Measurements from ENCODE around the gene RUSC1.
"Not testable (repeated sequence)": the region's sequence is repeated elsewhere in the genome, so short reads cannot be mapped to it uniquely, and the experiment has no call there.

Gene RUSC1, protein sequence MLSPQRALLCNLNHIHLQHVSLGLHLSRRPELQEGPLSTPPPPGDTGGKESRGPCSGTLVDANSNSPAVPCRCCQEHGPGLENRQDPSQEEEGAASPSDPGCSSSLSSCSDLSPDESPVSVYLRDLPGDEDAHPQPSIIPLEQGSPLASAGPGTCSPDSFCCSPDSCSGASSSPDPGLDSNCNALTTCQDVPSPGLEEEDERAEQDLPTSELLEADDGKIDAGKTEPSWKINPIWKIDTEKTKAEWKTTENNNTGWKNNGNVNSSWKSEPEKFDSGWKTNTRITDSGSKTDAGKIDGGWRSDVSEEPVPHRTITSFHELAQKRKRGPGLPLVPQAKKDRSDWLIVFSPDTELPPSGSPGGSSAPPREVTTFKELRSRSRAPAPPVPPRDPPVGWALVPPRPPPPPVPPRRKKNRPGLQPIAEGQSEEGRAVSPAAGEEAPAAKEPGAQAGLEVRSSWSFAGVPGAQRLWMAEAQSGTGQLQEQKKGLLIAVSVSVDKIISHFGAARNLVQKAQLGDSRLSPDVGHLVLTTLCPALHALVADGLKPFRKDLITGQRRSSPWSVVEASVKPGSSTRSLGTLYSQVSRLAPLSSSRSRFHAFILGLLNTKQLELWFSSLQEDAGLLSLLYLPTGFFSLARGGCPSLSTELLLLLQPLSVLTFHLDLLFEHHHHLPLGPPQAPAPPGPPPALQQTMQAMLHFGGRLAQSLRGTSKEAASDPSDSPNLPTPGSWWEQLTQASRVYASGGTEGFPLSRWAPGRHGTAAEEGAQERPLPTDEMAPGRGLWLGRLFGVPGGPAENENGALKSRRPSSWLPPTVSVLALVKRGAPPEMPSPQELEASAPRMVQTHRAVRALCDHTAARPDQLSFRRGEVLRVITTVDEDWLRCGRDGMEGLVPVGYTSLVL
- long read RNA-seq, donor 1, partial matches to known transcripts = 0 of 8 reads
- long read RNA-seq, donor 1, other reads (novel, unspliced or antisense) = 0 of 8 reads
- long read RNA-seq, donor 2, partial matches to known transcripts = 0 of 2 reads
- long read RNA-seq, donor 2, other reads (novel, unspliced or antisense) = 0 of 2 reads
- long read RNA-seq, donor 3, partial matches to known transcripts = 0 of 3 reads
- long read RNA-seq, donor 3, other reads (novel, unspliced or antisense) = 0 of 3 reads
- long read RNA-seq, donor 4, partial matches to known transcripts = 5 of 9 reads
- long read RNA-seq, donor 4, other reads (novel, unspliced or antisense) = 0 of 9 reads
- long read RNA-seq, donor 5, partial matches to known transcripts = 0 of 5 reads
- long read RNA-seq, donor 5, other reads (novel, unspliced or antisense) = 0 of 5 reads
- long read RNA-seq, donor 6, partial matches to known transcripts = 0 of 6 reads
- long read RNA-seq, donor 6, other reads (novel, unspliced or antisense) = 0 of 6 reads
- long read RNA-seq, donor 7, partial matches to known transcripts = 8 of 21 reads
- long read RNA-seq, donor 7, other reads (novel, unspliced or antisense) = 0 of 21 reads
- long read RNA-seq, donor 8, partial matches to known transcripts = 0 of 6 reads
- long read RNA-seq, donor 8, other reads (novel, unspliced or antisense) = 0 of 6 reads

DNA sequence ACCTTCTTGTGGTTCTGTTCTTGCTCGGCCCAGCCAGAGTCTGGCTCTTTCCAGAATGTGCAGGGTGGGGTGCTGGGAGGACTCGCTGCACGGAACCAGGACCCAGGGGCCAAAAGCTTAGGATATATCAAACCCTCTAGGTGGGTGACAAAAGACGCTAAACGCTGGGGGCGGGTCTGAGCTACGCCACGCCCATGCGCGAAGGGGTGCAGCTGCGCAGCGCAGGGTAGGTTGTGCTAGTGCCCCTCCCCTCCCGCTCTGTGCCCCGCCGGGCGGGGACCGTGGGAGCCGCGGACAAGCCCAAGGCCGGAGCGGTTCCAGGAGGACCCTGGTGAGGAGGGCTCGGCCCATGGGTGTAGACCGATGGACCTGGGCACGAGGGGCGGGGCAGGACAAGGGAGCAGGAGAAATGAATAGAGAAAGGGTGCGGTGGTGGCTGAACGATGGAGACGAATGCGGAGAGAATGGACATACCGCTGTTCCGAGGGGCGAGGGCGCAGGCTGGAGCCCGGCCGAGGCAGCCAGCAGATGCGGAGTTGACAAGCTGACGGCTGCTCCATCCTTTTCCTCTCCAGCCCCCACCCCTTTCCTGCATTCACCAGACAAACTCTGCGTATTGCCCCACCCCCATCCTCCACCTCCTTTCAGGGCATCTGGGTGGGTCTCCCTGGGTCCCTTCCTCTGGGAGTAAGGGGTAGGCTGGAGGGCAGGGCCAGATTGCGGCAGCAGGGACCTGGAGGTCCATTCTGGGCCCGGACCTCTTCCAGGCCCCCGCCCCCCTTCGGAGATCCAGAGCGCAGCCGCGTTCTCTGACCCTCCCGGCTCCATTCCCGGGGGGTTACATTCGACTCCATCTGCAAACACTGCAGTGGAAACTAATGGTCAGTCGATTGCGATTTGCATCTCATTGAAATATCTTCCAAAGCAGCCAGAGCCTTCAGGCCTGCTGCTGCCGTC, at the start of gene RUSC1:
Gene RUSC1, plus strand, starts transcription at position 234 of the 957 bp plus-strand sequence. CDS start 880 bp downstream, outside the sequence.
- DNase-seq = peak; percentile 84

DNA sequence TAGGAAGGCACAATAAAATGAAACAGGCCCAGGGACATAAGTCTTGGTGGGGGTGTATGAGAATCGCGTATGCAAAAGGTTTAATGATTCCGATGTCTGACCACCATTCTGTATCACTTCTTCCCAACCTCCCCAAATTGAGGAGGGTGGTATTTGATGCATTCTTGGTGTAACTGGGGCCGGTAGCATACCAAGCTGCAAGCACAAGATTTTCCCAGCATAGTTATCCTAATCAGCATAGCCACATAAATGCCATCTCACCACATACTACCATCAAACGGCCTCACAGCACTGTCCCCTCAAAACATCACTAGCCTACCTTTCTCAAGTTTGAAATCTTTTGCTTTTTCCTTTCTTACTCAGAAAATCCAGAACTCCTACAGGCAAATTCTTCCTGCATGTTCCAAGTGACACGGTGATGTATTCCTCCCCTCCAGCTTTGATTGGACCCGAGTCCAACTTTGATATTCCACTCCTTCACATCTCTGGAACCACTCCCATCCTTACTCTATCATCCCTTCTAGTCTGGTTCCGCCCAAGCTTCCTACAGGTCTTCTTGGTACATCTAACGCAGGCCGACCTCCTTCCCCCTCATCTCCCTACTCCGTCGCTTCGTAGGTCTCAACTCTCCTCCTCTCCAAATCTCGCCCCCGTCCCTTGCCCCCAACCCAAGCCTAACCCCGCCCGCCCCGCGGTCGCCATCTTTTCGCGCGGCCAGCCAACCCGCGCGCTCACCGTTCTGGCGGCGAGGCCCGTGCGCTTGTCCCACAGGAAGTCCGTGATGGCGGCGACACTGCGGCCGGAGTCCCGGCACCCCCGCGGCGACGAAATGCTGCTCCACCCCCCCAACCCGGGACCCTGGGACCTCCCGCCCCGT, 48.0 kb upstream of the RUSC1 start:
- peak; percentile 52 for DNase-seq

GRCh38 chr1:155273343-155274245, 47.1 kb upstream of the RUSC1 start, which contains the start of gene CLK2:
TSS of gene CLK2 (minus strand) at chr1:155273504. CDS start at chr1:155270977, 2,527 bp downstream.
- DNase-seq = peak; percentile 81

- peak; percentile 92 for DNase-seq
These were observed 43.4 kb upstream of the RUSC1 start, which contains the start of gene HCN3 for GRCh38 chr1:155277070-155277901. TSS of gene HCN3 (plus strand) at chr1:155277463. CDS start at chr1:155277591, 128 bp downstream.

- DNase-seq = peak; percentile 59
These were observed 42.6 kb upstream of the RUSC1 start for GRCh38 chr1:155277902-155278688.

GRCh38 chr1:155278689-155279160, 42.0 kb upstream of the RUSC1 start:
- no peak for DNase-seq

DNA sequence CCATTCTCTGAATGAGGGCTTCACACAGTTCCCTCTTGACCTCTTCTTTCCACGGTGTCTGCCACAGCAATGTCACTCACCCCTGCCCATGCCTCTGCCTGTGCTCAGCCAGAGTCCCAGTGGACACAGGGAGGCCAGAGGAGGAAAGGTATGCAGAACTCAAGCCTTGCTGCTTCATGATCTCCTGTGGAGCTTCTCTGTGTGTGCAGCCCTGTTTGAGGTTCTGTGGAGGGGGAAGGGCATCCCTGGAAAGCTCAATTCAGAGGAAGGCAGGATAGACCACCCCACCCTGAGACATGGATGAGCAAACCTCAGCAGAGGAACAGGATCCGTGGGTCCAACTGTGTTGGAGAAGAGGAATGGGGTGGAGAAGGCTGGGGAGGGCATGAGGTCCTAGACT, 41.4 kb upstream of the RUSC1 start:
- no peak for DNase-seq

DNA sequence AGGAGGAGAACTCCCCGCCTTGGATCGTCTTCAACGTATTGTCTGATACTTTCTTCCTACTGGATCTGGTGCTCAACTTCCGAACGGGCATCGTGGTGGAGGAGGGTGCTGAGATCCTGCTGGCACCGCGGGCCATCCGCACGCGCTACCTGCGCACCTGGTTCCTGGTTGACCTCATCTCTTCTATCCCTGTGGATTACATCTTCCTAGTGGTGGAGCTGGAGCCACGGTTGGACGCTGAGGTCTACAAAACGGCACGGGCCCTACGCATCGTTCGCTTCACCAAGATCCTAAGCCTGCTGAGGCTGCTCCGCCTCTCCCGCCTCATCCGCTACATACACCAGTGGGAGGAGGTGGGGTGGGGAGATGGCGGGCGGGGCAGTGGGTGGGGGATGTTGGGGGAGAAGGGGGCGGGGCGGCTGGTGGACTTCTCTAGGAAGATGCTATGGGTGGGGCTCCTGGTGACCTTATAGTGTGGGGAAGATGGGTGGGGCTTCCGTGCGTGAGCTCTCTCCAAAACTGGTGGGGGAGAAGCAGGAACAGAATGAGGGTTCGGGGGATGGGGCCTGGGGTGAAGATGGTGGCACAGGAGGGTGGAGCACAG, 38.1 kb upstream of the RUSC1 start:
- no peak for DNase-seq

GRCh38 chr1:155284476-155284875, 36.2 kb upstream of the RUSC1 start:
- no peak for DNase-seq

- no peak for DNase-seq
These were observed 35.6 kb upstream of the RUSC1 start for GRCh38 chr1:155285063-155285462.

DNA sequence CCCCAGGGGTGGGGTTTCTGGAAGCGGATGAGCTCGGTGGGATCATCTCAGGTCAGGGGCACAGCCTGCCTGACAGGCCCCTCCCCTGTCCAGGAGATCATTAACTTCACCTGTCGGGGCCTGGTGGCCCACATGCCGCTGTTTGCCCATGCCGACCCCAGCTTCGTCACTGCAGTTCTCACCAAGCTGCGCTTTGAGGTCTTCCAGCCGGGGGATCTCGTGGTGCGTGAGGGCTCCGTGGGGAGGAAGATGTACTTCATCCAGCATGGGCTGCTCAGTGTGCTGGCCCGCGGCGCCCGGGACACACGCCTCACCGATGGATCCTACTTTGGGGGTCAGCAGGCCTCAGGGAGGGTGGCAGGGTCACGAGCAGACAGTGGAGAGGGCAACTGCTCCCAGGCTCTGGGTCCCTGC, 35.1 kb upstream of the RUSC1 start:
- DNase-seq = no peak

DNA sequence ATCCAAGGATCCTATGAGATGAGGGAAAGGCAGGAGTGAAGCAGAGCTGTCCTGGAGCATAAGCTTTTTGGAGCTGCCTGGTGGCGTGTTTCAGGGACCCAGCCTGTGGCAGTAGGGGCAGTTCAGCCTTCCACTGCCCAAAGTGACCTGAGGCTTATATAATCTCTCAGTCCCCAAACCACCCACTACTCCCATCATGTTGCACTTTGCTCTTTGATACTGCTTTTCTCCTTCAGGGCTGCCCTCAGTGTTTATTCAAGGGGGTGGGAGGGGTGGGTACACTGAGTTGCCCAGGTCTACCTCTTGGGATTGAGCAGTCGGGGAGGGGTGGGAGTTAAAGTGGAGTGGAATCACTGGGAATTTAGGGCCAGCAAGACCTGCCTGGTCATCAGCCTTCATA, 34.1 kb upstream of the RUSC1 start:
- no peak for DNase-seq

- DNase-seq = no peak
These were observed 32.6 kb upstream of the RUSC1 start for GRCh38 chr1:155287987-155288543.

DNA sequence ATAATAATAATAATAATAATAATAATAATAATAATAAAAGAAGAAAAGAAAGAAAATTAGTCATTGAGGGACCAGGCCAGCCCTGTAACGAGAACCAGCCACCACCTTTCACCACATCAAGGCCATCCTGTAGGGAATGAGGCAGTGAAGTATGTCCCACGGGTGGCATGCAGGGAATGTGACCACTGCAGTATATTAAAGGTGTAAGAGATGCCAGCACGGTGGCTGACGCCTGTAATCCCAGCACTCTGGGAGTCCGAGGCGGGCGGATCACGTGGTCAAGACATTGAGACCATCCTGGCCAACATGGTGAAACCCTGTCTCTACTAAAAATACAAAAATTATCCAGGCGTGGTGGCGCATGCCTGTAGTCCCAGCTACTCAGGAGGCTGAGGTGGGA, 29.7 kb upstream of the RUSC1 start:
- DNase-seq = not testable (repeated sequence)

DNA sequence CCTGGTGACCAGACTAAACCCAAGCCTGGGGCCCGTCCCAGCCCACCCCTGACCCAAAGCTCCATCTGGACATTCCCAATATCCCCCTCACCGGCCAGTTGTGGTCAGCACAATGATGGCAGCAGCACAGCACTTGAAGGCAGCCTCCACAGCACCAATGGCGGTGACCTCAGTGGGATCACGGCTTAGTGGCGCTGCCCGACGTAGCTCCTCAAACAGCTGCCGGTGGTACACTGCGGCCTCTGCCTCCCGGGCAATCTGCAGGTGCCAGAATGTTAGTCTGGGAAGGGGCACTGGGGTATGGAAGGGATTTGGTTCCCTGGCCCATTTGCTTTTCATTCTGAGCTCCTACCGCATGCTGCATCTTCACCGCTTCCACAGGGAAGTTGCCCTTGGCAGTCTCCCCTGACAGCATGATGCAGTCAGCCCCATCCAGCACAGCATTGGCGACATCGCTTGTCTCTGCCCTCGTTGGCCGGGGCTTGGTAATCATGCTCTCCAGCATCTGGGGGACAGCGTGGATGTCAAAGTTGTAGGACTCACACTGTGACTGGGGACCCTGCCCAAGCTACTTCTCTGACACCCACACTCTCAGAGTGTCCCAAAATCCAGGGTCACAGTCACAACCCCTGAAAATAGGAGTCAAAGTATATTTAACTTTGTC, 27.5 kb upstream of the RUSC1 start:
- DNase-seq = no peak
